HepG2 (cell line): ENCODE results near the gene ZNF33B.

Experiments
- CCAR2 ChIP-seq: fragments of 200-400 bp; formaldehyde crosslinking; optimal IDR thresholded peaks from 2 replicates; pipeline ENCODE3; 2018; ENCODE audit warnings: low read depth, mild to moderate bottlenecking, low read length, moderate library complexity
- CEBPB ChIP-seq: IDR thresholded peaks from 2 replicates; pipeline ENCODE4 v1.6.1; 2011; ENCODE audit warnings: low read depth, low read length, improper control_type of control experiment, borderline replicate concordance
- HNRNPLL ChIP-seq: fragments of 200-400 bp; formaldehyde crosslinking; IDR thresholded peaks from 2 replicates; pipeline ENCODE4 v1.6.1; 2017; ENCODE audit warnings: mild to moderate bottlenecking, low read depth, low read length; ENCODE audit not compliant: poor library complexity, severe bottlenecking
- NR2F1 ChIP-seq, 2 experiments: fragments of 450-650 bp in 1 of 2; formaldehyde crosslinking in 1 of 2; IDR thresholded peaks; 2 replicates each; pipeline versions ENCODE4 v1.5.0 to v1.6.1; 2016 to 2020; ENCODE audit warnings: mild to moderate bottlenecking in 1 of 2, missing compliant biosample characterization in 1 of 2, missing genetic modification reagents in 1 of 2, moderate library complexity in 1 of 2
- RFX1 ChIP-seq: fragments of 450-650 bp; IDR thresholded peaks from 2 replicates; pipeline ENCODE4 v1.6.1; 2017
- YEATS2 ChIP-seq: sonication (generic); formaldehyde crosslinking; IDR thresholded peaks from 2 replicates; pipeline ENCODE4 v1.4.0; 2020; ENCODE audit warnings: missing genetic modification reagents, borderline replicate concordance
- ZNF121 ChIP-seq: sonication (generic); formaldehyde crosslinking; IDR thresholded peaks from 2 replicates; pipeline ENCODE4 v1.5.0; 2020; ENCODE audit warnings: mild to moderate bottlenecking, missing genetic modification reagents
- ZNF441 ChIP-seq: sonication (generic); formaldehyde crosslinking; IDR thresholded peaks from 2 replicates; pipeline ENCODE4 v1.7.0; 2021; ENCODE audit warnings: missing genetic modification reagents, borderline replicate concordance
- ZSCAN30 ChIP-seq: sonication (generic); formaldehyde crosslinking; IDR thresholded peaks from 2 replicates; pipeline ENCODE4 v1.5.0; 2020; ENCODE audit warnings: mild to moderate bottlenecking, missing genetic modification reagents
- TF ChIP-seq, protein P1 (sequence below): sonication (generic); formaldehyde crosslinking; IDR thresholded peaks from 2 replicates; pipeline ENCODE4 v1.5.0; 2020; ENCODE audit warnings: mild to moderate bottlenecking, missing genetic modification reagents, moderate library complexity

DNA sequence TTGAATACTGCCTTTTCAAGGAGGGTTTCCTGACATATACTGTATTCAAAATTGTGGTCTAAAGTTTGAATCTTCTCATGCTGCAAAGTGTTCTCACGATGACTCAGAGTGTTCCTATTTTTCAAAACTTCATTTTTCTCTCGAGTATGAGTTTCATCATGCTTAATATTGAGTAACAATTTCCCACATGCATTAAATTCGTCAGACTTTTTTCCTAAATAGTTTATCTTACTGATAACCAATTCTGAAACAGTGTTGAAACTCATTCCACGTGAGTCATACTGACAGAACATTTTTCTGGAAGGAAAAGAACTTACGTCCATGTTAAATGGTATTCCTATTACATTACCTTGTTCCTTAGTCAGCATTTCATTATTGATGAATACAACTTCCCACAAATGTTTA, 44.1 kb downstream of the ZNF33B start:
- TF ChIP-seq NR2F1 (CRISPR knock-in tag; IDR thresholded peaks at IDR 0.05) (no peak), ZSCAN30 (CRISPR knock-in tag) (no peak), ZNF441 (no peak), RFX1 (no peak), CEBPB (no peak), CCAR2 (no peak), ZNF121 (no peak), YEATS2 (no peak), HNRNPLL (no peak)
- TF ChIP-seq, protein P1, sequence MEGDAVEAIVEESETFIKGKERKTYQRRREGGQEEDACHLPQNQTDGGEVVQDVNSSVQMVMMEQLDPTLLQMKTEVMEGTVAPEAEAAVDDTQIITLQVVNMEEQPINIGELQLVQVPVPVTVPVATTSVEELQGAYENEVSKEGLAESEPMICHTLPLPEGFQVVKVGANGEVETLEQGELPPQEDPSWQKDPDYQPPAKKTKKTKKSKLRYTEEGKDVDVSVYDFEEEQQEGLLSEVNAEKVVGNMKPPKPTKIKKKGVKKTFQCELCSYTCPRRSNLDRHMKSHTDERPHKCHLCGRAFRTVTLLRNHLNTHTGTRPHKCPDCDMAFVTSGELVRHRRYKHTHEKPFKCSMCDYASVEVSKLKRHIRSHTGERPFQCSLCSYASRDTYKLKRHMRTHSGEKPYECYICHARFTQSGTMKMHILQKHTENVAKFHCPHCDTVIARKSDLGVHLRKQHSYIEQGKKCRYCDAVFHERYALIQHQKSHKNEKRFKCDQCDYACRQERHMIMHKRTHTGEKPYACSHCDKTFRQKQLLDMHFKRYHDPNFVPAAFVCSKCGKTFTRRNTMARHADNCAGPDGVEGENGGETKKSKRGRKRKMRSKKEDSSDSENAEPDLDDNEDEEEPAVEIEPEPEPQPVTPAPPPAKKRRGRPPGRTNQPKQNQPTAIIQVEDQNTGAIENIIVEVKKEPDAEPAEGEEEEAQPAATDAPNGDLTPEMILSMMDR (CRISPR knock-in tag), result no peak
